K562 (cell line): ENCODE results near the gene KLC3. TPM values are rescaled to one million over a fixed set of nuclear protein-coding genes. Genes with fewer than 3 reads are reported as not detected.

Source experiments
- ATAC-seq: fragments of 200-7000 bp; cut with Tn5 transposase; 3 replicates; pipeline ENCODE4 v1.9.1; 2020; ENCODE audit warnings: moderate library complexity
- BruUV-seq: library from RNA; stranded (reverse); fragments of 400-500 nt; replicated peaks from 2 replicates; lab custom pipeline; 2021; lab: Mats Ljungman, UMichigan
- CTCF ChIA-PET: fragments of 300-600 bp; formaldehyde crosslinking; extraction: SDS; loops from one replicate; lab custom pipeline; 2021; ENCODE audit warnings: low intra/inter-chr PET ratio; lab: Yijun Ruan, JAX
- POLR2A ChIA-PET: fragments of 300-600, 350-650 bp; sonication (Branson Sonifier 250); formaldehyde crosslinking; extraction: SDS; loops from one replicate; lab custom pipeline; 2021; ENCODE audit warnings: antibody characterized with exemption, inconsistent platforms; lab: Yijun Ruan, JAX
- DNase-seq, 4 experiments: peaks; one replicate each; pipeline versions ENCODE4 v3.0.0 to v3.0.0-alpha.2; 2011 to 2018; ENCODE audit warnings: low spot score in 3 of 4, mixed read lengths in 3 of 4; ENCODE audit errors: extremely low read depth in 1 of 4
- FAIRE-seq: peaks from 2 replicates; lab custom pipeline; 2011; peaks lifted over from hg19 to GRCh38; lab: Jason Lieb, UNC
- H2AFZ ChIP-seq: 2 replicates; pipeline ENCODE4 v1.6.0; 2011; ENCODE audit warnings: low read depth, low read length, control low read depth, inconsistent platforms
- H3K27ac ChIP-seq: fragments of 200-600 bp; 3 replicates; pipeline ENCODE4 v1.8.0; 2011; ENCODE audit warnings: low read depth, mild to moderate bottlenecking, control low read depth, inconsistent platforms, low read length, moderate library complexity, mixed read lengths; ENCODE audit errors: extremely low read depth
- H3K27me3 ChIP-seq, 2 experiments: fragments of 300-600 bp in 1 of 2; 2 replicates in 1 of 2; 3 replicates in 1 of 2; pipeline versions ENCODE4 v1.6.0 to v1.8.0; 2011; ENCODE audit warnings: inconsistent platforms in 2 of 2, low read length in 2 of 2, mild to moderate bottlenecking in 1 of 2, mixed read lengths in 1 of 2, moderate library complexity in 1 of 2; ENCODE audit not compliant: control insufficient read depth in 2 of 2, insufficient read depth in 2 of 2
- H3K36me3 ChIP-seq: fragments of 300-600 bp; 3 replicates; pipeline ENCODE4 v1.8.0; 2011; ENCODE audit warnings: mild to moderate bottlenecking, low read length, inconsistent platforms; ENCODE audit not compliant: control insufficient read depth, insufficient read depth
- H3K4me1 ChIP-seq, 2 experiments: fragments of 200-600 bp in 1 of 2; replicated peaks in 1 of 2; 2 replicates in 1 of 2; 3 replicates in 1 of 2; pipeline versions ENCODE4 v1.5.1 to v1.8.0; 2011; ENCODE audit warnings: inconsistent platforms in 2 of 2, low read length in 2 of 2, mild to moderate bottlenecking in 1 of 2, mixed read lengths in 1 of 2, moderate library complexity in 1 of 2; ENCODE audit not compliant: control insufficient read depth in 2 of 2, insufficient read depth in 2 of 2
- H3K4me2 ChIP-seq: 2 replicates; pipeline ENCODE4 v1.6.1; 2011; ENCODE audit warnings: low read length, control low read depth, inconsistent platforms, mixed read lengths; ENCODE audit not compliant: insufficient read depth
- H3K4me3 ChIP-seq: fragments of 200-600 bp; sonication (generic), shearing (Covaris generic); 2 replicates; pipeline ENCODE4 v1.5.1; 2016; ENCODE audit warnings: control low read depth, inconsistent platforms
- H3K79me2 ChIP-seq: fragments of 200-600 bp; 3 replicates; pipeline ENCODE4 v1.8.0; 2011; ENCODE audit warnings: low read length, inconsistent platforms; ENCODE audit not compliant: control insufficient read depth, insufficient read depth
- H3K9ac ChIP-seq, 2 experiments: 2 replicates each; pipeline versions ENCODE4 v1.6.0 to v1.6.1; 2011; ENCODE audit warnings: low read depth in 2 of 2, low read length in 2 of 2, control low read depth in 1 of 2, inconsistent platforms in 1 of 2, mild to moderate bottlenecking in 1 of 2, mixed read lengths in 1 of 2; ENCODE audit not compliant: insufficient read depth in 1 of 2
- H3K9me1 ChIP-seq: one replicate; pipeline ENCODE4 v1.6.0; 2011; ENCODE audit warnings: inconsistent platforms, mild to moderate bottlenecking, low read length, moderate library complexity; ENCODE audit not compliant: control insufficient read depth, insufficient read depth
- H3K9me3 ChIP-seq: replicated peaks from 2 replicates; pipeline ENCODE4 v1.5.1; 2011; ENCODE audit warnings: low read depth, low read length, inconsistent platforms; ENCODE audit not compliant: control insufficient read depth, insufficient read depth
- H4K20me1 ChIP-seq: replicated peaks from 2 replicates; pipeline ENCODE4 v1.6.1; 2011; ENCODE audit warnings: low read length, inconsistent platforms, mixed read lengths; ENCODE audit not compliant: control insufficient read depth, insufficient read depth
- BACH1 ChIP-seq: fragments of 200-800 bp; sonication (Bioruptor generic); IDR thresholded peaks from 2 replicates; pipeline ENCODE4 v1.6.1; 2016; ENCODE audit warnings: missing genetic modification characterization, missing compliant biosample characterization
- BHLHE40 ChIP-seq: IDR thresholded peaks from 2 replicates; pipeline ENCODE4 v1.6.1; 2011; ENCODE audit warnings: low read length, improper control_type of control experiment
- CBFA2T3 ChIP-seq: fragments of 450-650 bp; IDR thresholded peaks from 2 replicates; pipeline ENCODE4 v1.6.1; 2017
- PPARD ChIP-seq: fragments of 250-450 bp; sonication (Bioruptor Pico); IDR thresholded peaks from 2 replicates; pipeline ENCODE4 v1.8.0; 2022; ENCODE audit warnings: inconsistent platforms, mild to moderate bottlenecking, moderate library complexity
- RBFOX2 ChIP-seq: fragments of 200-400 bp; formaldehyde crosslinking; IDR thresholded peaks from 2 replicates; pipeline ENCODE4 v1.6.1; 2017; ENCODE audit warnings: low read depth, mild to moderate bottlenecking, low read length, moderate library complexity
- TEAD4 ChIP-seq, 2 experiments: sonication (generic) in 1 of 2; formaldehyde crosslinking in 1 of 2; IDR thresholded peaks; 2 replicates each; pipeline versions ENCODE4 v1.6.1 to v1.8.0; 2012 to 2022; ENCODE audit warnings: borderline replicate concordance in 1 of 2, inconsistent platforms in 1 of 2, low read length in 1 of 2, mild to moderate bottlenecking in 1 of 2, missing genetic modification reagents in 1 of 2
- ZFX ChIP-seq: sonication (generic); formaldehyde crosslinking; IDR thresholded peaks from 2 replicates; pipeline ENCODE4 v1.8.0; 2022; ENCODE audit warnings: mild to moderate bottlenecking, missing genetic modification reagents, moderate library complexity
- WGBS: fragments of 100-300 bp; shearing (Covaris generic); methylation state at CpG from one replicate; pipeline ENCODE4 v1.1.6; 2016; ENCODE audit warnings: low coverage, mixed read lengths; ENCODE audit not compliant: insufficient coverage; ENCODE audit errors: missing lambda C conversion rate; 5-methylcytosine and 5-hydroxymethylcytosine counted together
- in situ Hi-C: fragments of 300-500 bp; cut with MboI; formaldehyde crosslinking; loops from 4 replicates; pipeline ENCODE4 v1.15.0; 2018; ENCODE audit warnings: inconsistent platforms, mixed read lengths
- intact Hi-C: fragments of 100-400 bp; cut with micrococcal nuclease; formaldehyde crosslinking; loops from 2 replicates; pipeline ENCODE4 v1.14.2; 2022
- polyA plus RNA-seq, 8 experiments: library from polyadenylated mRNA; depleted of rRNA in 4 of 8; stranded (reverse) in 5 of 8; unstranded in 3 of 8; fragments of >200 nt; fragmentation: Nextera tagmentation in 2 of 8; fragmentation: Illumina TruSeq in 1 of 8; extraction: Ambion mirVana in 2 of 8; extraction: Trizol in 1 of 8; gene quantifications; 2 replicates each; pipeline versions ENCODE4 v1.2.1 to v1.2.3, GENCODE V29; 2011 to 2014; ENCODE audit warnings: inconsistent platforms in 1 of 8, missing spikeins in 1 of 8
- total RNA-seq, 7 experiments: library from RNA; depleted of rRNA in 6 of 7; stranded (reverse); fragments of >200 nt in 6 of 7; fragmentation: Illumina TruSeq in 2 of 7; extraction: Trizol in 2 of 7; gene quantifications; 2 replicates each; pipeline versions ENCODE4 v1.2.1 to v1.2.3, GENCODE V29; 2011 to 2021; ENCODE audit warnings: low replicate concordance in 1 of 7
- TF ChIP-seq, protein P1 (sequence below): sonication (generic); formaldehyde crosslinking; IDR thresholded peaks from 2 replicates; pipeline ENCODE4 v1.9.0; 2022; ENCODE audit warnings: mild to moderate bottlenecking, missing genetic modification reagents

Gene KLC3
- total and polyA plus RNA-seq, 9 of the 15 experiments (the other 6 are each of a cell fraction or from before 2014, with no cell fraction given): 0.03 to 1.2 (median 0.59) TPM; not detected in 3

DNA sequence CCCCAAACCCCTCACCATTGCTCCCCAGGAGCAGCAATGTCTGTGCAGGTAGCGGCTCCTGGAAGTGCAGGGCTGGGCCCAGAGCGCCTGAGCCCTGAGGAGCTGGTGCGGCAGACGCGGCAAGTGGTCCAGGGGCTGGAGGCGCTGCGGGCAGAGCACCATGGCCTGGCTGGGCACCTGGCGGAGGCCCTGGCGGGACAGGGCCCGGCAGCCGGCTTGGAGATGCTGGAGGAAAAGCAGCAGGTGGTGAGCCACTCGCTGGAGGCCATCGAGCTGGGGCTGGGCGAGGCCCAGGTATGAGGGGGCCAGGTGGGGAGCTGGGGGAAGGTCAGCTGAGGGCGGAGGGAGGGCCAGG, 4.9 kb downstream of the KLC3 start:
- Histone ChIP-seq H2AFZ (no peak overlapping the region), H3K4me2 (no peak overlapping the region), H3K36me3 (peaks cover 10% of the 10 kb centered on the region; the same call in 1 of the 3 replicates), H3K9me1 (no peaks in the 10 kb centered on the region), H3K9ac (no peak overlapping the region), H3K79me2 (no peaks in the 10 kb centered on the region), H4K20me1 (peaks cover 3% of the 10 kb centered on the region; the same call in 1 of the 2 replicates), H3K27ac (no peak overlapping the region), H3K4me1 (peaks cover 2 to 61% of the 10 kb centered on the region in 2 experiments; a peak in 4 of 5 replicates), H3K4me3 (no peak overlapping the region), H3K9me3 (no peaks in the 10 kb centered on the region), H3K27me3 (peaks cover 8 to 13% of the 10 kb centered on the region in 2 experiments; a peak in 3 of 5 replicates)
- intact Hi-C loops: no loop called here
- BruUV-seq: no TSS peak
- in situ Hi-C loops: no loop called here
- ChIA-PET CTCF (no interaction called here), POLR2A (interaction anchor here (0.6 to 2.5 kb wide), 3 partner anchors 9 to 296 kb away, joined by 3 to 6 read pairs (median 4); no protein-coding TSS in a partner anchor)
- DNase-seq (no peak), ATAC-seq (no peak), FAIRE-seq (no peak)
- WGBS: 76% methylated on average over 10 of the region's 15 CpGs
- no peak for TF ChIP-seq BACH1

DNA sequence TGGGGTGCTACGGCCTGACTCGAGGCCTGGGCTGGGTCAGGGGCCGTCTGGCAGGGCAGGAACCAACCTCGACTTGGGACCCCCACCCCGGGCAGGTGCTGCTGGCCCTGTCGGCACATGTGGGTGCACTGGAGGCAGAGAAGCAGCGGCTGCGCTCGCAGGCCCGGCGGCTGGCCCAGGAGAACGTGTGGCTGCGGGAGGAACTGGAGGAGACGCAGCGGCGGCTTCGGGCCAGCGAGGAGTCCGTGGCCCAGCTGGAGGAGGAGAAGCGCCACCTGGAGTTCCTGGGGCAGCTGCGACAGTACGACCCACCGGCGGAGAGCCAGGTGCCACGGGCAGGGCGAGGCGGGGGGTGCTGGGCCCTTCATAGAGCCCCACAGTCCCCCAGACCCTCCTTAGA, 5.9 kb downstream of the KLC3 start:
- intact Hi-C loops: no loop called here
- FAIRE-seq: no peak
- 10% methylated on average over 20 of the region's 27 CpGs for WGBS
- TF ChIP-seq CBFA2T3 (no peak), RBFOX2 (no peak), ZFX (CRISPR knock-in tag) (peak; percentile 60), PPARD (no peak), BHLHE40 (no peak), TEAD4 (IDR thresholded peaks at IDR 0.05; ENCODE audit: low read length) (no peak), TEAD4 (CRISPR knock-in tag; IDR thresholded peaks at IDR 0.05; ENCODE audit: borderline replicate concordance) (no peak)
- TF ChIP-seq, protein P1, sequence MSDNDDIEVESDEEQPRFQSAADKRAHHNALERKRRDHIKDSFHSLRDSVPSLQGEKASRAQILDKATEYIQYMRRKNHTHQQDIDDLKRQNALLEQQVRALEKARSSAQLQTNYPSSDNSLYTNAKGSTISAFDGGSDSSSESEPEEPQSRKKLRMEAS: peak; percentile 65

More for the DNA sequence above, 5.9 kb downstream of the KLC3 start:
- H3K9me1 ChIP-seq: no peaks in the 10 kb centered on the region
- in situ Hi-C loops: no loop called here
- BruUV-seq: no TSS peak
- H3K4me3 ChIP-seq: no peak overlapping the region
- CTCF ChIA-PET: no interaction called here
- peaks cover 4 to 8% of the 10 kb centered on the region in 2 experiments; a peak in 3 of 5 replicates for H3K27me3 ChIP-seq
- peaks cover 18% of the 10 kb centered on the region; the same call in 1 of the 3 replicates for H3K36me3 ChIP-seq
- no peaks in the 10 kb centered on the region for H3K79me2 ChIP-seq
- H3K27ac ChIP-seq: no peak overlapping the region
- H3K4me1 ChIP-seq: peaks cover 1 to 51% of the 10 kb centered on the region in 2 experiments; a peak in 4 of 5 replicates
- no peaks in the 10 kb centered on the region for H3K9me3 ChIP-seq
- POLR2A ChIA-PET: interaction anchor here (2.5 kb wide), 1 partner anchor 8 kb away, joined by 6 read pairs; no protein-coding TSS in a partner anchor
- peak overlapping the region; percentile 42; the same call in 1 of the 2 replicates for H2AFZ ChIP-seq
- peaks cover 3% of the 10 kb centered on the region; the same call in 1 of the 2 replicates for H4K20me1 ChIP-seq
- peak overlapping the region in 1 of 2 experiments; percentile 81; a peak in 2 of 4 replicates for H3K9ac ChIP-seq
- no peak overlapping the region for H3K4me2 ChIP-seq
- DNase-seq (peak; percentile 46 to 62 (median 52)), ATAC-seq (peak; percentile 82)
